Measurements from ENCODE around the gene MYLK4. TPM values are rescaled to one million over a fixed set of nuclear protein-coding genes. Genes with fewer than 3 reads are reported as not detected.

The MYLK4 gene
- total RNA-seq, 1 donor from 2014 or later: 0.26 TPM

DNA sequence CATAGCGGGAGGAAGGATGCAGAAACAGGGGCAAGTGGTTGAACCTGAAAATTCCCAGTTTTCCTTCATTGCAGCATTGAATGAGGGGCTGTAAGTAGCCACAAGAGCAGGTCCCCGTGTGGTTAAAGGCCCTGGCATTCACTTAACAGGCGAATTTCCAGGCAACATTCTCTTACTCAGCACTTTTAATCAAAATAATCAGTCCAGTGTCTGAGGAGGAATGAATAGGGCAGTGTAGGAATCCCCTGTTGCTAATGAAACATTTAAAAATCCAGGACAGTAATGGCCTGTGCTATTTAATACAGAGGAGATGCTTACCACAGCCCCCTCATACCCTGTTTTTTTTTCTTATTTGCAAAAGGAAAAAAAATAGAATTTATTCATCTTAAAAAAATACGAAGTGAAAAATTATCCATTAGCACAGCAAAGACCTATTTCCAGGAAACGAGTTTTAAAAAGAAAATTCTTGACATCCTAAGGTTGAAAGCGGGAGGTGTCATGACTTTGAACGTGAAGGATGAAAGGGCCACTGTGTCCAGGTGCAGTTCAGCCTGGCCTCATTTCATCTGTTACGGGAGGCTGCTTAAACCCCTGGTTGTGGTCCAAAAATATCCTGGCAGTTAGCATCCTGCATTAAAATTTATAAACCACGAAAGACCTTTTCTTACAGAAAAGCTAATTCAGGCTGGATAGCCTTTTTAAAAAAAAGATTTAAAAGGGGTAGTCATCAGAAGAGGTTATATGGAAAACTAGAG is 20.2 kb downstream of the MYLK4 start:
- FAIRE-seq (no peak), DNase-seq (ENCODE audit: low read depth) (no peak)
- Histone ChIP-seq H3K36me3 (ENCODE audit: control insufficient read depth, insufficient read depth, low read length) (no peaks in the 10 kb centered on the region), H3K27me3 (ENCODE audit: control insufficient read depth, insufficient read depth, low read length) (peaks cover 3% of the 10 kb centered on the region), H3K4me3 (ENCODE audit: low read depth, low read length) (no peak overlapping the region)
- TF ChIP-seq, protein P1, sequence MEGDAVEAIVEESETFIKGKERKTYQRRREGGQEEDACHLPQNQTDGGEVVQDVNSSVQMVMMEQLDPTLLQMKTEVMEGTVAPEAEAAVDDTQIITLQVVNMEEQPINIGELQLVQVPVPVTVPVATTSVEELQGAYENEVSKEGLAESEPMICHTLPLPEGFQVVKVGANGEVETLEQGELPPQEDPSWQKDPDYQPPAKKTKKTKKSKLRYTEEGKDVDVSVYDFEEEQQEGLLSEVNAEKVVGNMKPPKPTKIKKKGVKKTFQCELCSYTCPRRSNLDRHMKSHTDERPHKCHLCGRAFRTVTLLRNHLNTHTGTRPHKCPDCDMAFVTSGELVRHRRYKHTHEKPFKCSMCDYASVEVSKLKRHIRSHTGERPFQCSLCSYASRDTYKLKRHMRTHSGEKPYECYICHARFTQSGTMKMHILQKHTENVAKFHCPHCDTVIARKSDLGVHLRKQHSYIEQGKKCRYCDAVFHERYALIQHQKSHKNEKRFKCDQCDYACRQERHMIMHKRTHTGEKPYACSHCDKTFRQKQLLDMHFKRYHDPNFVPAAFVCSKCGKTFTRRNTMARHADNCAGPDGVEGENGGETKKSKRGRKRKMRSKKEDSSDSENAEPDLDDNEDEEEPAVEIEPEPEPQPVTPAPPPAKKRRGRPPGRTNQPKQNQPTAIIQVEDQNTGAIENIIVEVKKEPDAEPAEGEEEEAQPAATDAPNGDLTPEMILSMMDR (IDR thresholded peaks at IDR 0.05; ENCODE audit: insufficient read depth, low read length, severe bottlenecking): no peak

DNA sequence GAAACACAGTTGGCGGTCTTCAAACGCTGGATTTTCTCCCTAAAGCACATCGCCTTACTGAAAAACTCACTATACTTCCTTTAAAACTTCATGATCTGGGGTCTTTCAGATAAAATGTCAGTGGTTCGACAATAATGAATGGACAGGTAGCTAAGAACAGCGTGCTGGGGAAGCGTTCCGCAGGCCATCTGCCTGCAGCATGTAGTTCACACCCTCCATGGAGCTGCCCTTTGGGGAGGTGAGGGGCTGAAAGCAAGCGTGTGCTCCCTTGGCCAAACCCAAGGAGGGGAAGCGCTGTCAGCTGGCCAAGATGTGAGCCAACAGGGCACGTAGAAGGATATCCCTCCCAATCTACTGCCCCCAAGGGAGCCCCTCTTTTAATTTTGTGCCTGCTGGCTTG is 20.8 kb downstream of the MYLK4 start:
- FAIRE-seq: no peak
- TF ChIP-seq, protein P1 (IDR thresholded peaks at IDR 0.05; ENCODE audit: insufficient read depth, low read length, severe bottlenecking): no peak
- Histone ChIP-seq H3K36me3 (ENCODE audit: control insufficient read depth, insufficient read depth, low read length) (no peaks in the 10 kb centered on the region), H3K27me3 (ENCODE audit: control insufficient read depth, insufficient read depth, low read length) (peaks cover 3% of the 10 kb centered on the region), H3K4me3 (ENCODE audit: low read depth, low read length) (no peak overlapping the region)
- DNase-seq (ENCODE audit: low read depth): no peak

DNA sequence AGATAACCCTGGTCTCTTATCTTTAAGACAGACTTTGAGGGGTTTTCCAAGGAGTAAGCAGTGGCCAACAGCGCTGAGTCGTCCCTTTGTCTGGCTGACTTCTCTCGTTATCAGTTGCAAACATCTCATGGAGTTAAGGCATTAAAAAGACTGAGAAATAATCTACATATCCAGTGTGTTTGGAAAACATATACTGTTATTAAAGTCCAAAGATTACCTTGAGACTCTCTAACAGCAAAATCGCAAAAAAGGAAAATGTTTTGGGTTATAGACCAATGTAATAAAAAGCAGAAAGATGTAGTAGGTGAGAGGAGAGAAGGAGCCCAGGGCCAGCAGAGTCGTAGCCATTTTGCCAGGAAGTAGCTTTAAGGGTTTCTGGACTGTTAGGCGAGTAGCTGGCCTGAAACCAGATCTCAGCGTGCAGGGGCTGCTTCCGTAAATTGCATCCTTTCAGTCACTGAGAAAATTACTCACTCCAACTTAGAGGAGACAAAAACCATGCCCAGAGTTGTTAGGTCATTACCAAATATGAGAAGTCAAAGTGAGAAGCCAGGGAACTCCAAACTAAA is 24.6 kb downstream of the MYLK4 start:
- TF ChIP-seq, protein P1 (IDR thresholded peaks at IDR 0.05; ENCODE audit: insufficient read depth, low read length, severe bottlenecking): no peak
- Histone ChIP-seq H3K4me3 (ENCODE audit: low read depth, low read length) (no peak overlapping the region), H3K27me3 (ENCODE audit: control insufficient read depth, insufficient read depth, low read length) (peaks cover 3% of the 10 kb centered on the region), H3K36me3 (ENCODE audit: control insufficient read depth, insufficient read depth, low read length) (no peaks in the 10 kb centered on the region)
- DNase-seq (ENCODE audit: low read depth) (peak; percentile 32), FAIRE-seq (no peak)

GRCh38 chr6:2725364-2725988 is 25.2 kb downstream of the MYLK4 start:
- no peak overlapping the region for H3K4me3 ChIP-seq (ENCODE audit: low read depth, low read length)
- no peak for FAIRE-seq

DNA sequence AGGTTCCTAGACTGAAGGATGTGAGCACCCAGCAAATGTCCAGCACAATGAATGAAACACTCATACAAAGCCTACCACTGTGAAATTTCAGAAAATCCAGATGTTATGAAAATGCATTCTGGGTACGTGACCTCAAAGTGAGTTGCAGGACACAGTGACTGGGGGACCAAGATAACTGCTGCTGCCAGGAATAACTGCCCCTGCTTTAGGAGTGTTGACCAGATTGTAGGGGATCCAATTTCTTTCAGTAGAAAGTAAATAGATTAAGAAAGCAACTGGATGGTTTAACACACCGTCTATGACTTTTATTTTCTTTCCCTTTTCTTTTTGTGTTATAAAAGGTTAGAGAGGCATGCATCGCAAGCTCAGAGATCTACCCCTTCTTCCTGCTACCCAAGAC is 29.5 kb downstream of the MYLK4 start:
- TF ChIP-seq, protein P1 (IDR thresholded peaks at IDR 0.05; ENCODE audit: insufficient read depth, low read length, severe bottlenecking): no peak
- Histone ChIP-seq H3K27me3 (ENCODE audit: control insufficient read depth, insufficient read depth, low read length) (no peaks in the 10 kb centered on the region), H3K4me3 (ENCODE audit: low read depth, low read length) (no peak overlapping the region), H3K36me3 (ENCODE audit: control insufficient read depth, insufficient read depth, low read length) (no peaks in the 10 kb centered on the region)
- FAIRE-seq: no peak
- no peak for DNase-seq (ENCODE audit: low read depth)

More at GRCh38 chr6:2725364-2725988, 25.2 kb downstream of the MYLK4 start:
- H3K36me3 ChIP-seq (ENCODE audit: control insufficient read depth, insufficient read depth, low read length): no peaks in the 10 kb centered on the region
- H3K27me3 ChIP-seq (ENCODE audit: control insufficient read depth, insufficient read depth, low read length): peaks cover 3% of the 10 kb centered on the region
- DNase-seq (ENCODE audit: low read depth): no peak
- TF ChIP-seq, protein P1 (IDR thresholded peaks at IDR 0.05; ENCODE audit: insufficient read depth, low read length, severe bottlenecking): no peak

All from bronchial epithelial cell (primary cell).